ENCODE measurements around the gene KNTC1. TPM values are rescaled to one million over a fixed set of nuclear protein-coding genes. Genes with fewer than 3 reads are reported as not detected.

KNTC1 gene
- total and polyA plus RNA-seq, 2 of the 13 experiments (the other 11 are each of a cell fraction or from before 2014, with no cell fraction given): 45.1 to 57.6 TPM

DNA sequence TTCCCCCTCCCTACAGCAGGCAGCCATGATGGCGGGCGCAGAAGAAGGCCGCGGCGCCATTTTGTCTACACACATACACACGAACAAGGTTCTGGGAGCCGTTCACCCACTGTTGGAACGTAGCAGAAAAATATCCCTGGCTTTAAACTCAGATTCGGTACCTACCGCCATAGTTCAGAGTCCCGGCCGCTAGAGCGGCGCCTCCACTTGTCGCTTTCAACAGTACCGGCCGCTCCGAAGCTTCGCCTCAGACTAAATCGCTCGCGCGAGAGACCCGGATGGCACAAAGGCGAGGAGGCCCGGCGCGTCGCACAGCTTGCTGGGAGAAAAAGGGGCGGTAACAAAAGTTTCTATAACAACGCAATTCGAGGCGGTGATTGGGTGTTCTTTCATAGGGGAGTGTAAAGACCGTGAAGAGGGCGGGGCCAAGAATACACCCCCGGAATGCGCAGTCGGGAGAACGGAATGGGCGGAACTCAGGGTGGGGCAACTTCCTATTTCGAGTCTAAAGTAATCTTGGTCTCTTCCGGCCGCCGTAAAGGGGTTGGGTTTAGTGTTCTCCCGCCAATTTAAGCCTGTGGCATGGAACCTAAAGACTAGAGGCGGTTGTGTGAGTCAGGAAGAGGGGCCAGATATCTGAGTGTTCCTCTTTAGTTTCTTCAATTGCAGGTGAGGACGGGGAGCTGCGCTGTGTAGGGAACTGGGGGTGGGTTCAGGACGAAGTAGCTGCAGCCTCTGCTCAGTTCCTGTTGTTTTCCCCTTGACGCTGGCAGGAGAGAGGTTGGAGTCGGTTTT is at the start of gene KNTC1, which contains the start of gene RSRC2 (continued):
- TF ChIP-seq, protein P1, sequence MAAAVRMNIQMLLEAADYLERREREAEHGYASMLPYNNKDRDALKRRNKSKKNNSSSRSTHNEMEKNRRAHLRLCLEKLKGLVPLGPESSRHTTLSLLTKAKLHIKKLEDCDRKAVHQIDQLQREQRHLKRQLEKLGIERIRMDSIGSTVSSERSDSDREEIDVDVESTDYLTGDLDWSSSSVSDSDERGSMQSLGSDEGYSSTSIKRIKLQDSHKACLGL (CRISPR knock-in tag; IDR thresholded peaks at IDR 0.05): peak; percentile 43; the same call in 1 of the 2 replicates
- TF ChIP-seq ZNF747 (CRISPR knock-in tag; IDR thresholded peaks at IDR 0.05; ENCODE audit: borderline replicate concordance): peak; percentile 56; the same call in 1 of the 2 replicates
- TF ChIP-seq POLR2A (IDR thresholded peaks at IDR 0.05; ENCODE audit: insufficient read depth in 1 of 2, low read depth in 2 of 2, low read length in 2 of 2): peak; percentile 81 to 99
- peak; percentile 41; the same call in 1 of the 2 replicates for TF ChIP-seq HCFC1 (IDR thresholded peaks at IDR 0.05; ENCODE audit: low read depth, low read length)
- TF ChIP-seq SMAD3 (CRISPR knock-in tag; IDR thresholded peaks at IDR 0.05): peak; percentile 58; the same call in 1 of the 2 replicates
- no peak for TF ChIP-seq ZNF138 (CRISPR knock-in tag; IDR thresholded peaks at IDR 0.05; ENCODE audit: low read depth)
- TF ChIP-seq, protein P2, sequence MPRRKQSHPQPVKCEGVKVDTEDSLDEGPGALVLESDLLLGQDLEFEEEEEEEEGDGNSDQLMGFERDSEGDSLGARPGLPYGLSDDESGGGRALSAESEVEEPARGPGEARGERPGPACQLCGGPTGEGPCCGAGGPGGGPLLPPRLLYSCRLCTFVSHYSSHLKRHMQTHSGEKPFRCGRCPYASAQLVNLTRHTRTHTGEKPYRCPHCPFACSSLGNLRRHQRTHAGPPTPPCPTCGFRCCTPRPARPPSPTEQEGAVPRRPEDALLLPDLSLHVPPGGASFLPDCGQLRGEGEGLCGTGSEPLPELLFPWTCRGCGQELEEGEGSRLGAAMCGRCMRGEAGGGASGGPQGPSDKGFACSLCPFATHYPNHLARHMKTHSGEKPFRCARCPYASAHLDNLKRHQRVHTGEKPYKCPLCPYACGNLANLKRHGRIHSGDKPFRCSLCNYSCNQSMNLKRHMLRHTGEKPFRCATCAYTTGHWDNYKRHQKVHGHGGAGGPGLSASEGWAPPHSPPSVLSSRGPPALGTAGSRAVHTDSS (CRISPR knock-in tag; conservative IDR thresholded peaks at IDR 0.05): no peak
- TF ChIP-seq RXRB (CRISPR knock-in tag; IDR thresholded peaks at IDR 0.05; ENCODE audit: borderline replicate concordance): 0 out of 2 replicates have a peak, but pooled peaks have one; percentile 6
- peak; percentile 66; the same call in 1 of the 2 replicates for TF ChIP-seq ZSCAN31 (CRISPR knock-in tag; IDR thresholded peaks at IDR 0.05; ENCODE audit: low read depth)
- no peak for TF ChIP-seq MZF1 (CRISPR knock-in tag; IDR thresholded peaks at IDR 0.05; ENCODE audit: borderline replicate concordance)
- peak; percentile 90; the same call in 1 of the 2 replicates for TF ChIP-seq TOPORS (CRISPR knock-in tag; IDR thresholded peaks at IDR 0.05)
- TF ChIP-seq, protein P3, sequence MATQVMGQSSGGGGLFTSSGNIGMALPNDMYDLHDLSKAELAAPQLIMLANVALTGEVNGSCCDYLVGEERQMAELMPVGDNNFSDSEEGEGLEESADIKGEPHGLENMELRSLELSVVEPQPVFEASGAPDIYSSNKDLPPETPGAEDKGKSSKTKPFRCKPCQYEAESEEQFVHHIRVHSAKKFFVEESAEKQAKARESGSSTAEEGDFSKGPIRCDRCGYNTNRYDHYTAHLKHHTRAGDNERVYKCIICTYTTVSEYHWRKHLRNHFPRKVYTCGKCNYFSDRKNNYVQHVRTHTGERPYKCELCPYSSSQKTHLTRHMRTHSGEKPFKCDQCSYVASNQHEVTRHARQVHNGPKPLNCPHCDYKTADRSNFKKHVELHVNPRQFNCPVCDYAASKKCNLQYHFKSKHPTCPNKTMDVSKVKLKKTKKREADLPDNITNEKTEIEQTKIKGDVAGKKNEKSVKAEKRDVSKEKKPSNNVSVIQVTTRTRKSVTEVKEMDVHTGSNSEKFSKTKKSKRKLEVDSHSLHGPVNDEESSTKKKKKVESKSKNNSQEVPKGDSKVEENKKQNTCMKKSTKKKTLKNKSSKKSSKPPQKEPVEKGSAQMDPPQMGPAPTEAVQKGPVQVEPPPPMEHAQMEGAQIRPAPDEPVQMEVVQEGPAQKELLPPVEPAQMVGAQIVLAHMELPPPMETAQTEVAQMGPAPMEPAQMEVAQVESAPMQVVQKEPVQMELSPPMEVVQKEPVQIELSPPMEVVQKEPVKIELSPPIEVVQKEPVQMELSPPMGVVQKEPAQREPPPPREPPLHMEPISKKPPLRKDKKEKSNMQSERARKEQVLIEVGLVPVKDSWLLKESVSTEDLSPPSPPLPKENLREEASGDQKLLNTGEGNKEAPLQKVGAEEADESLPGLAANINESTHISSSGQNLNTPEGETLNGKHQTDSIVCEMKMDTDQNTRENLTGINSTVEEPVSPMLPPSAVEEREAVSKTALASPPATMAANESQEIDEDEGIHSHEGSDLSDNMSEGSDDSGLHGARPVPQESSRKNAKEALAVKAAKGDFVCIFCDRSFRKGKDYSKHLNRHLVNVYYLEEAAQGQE (IDR thresholded peaks at IDR 0.05; ENCODE audit: borderline replicate concordance in 1 of 2, low read depth in 1 of 2, low read length in 2 of 2): no peak; a peak in 1 of 4 replicates
- peak; percentile 43; the same call in 1 of the 2 replicates for TF ChIP-seq KLF15 (CRISPR knock-in tag; IDR thresholded peaks at IDR 0.05; ENCODE audit: borderline replicate concordance)
- TF ChIP-seq MEF2D (CRISPR knock-in tag; IDR thresholded peaks at IDR 0.05): peak; percentile 84
- TF ChIP-seq TRIM24 (CRISPR knock-in tag; IDR thresholded peaks at IDR 0.05): no peak
- TF ChIP-seq, protein P4, sequence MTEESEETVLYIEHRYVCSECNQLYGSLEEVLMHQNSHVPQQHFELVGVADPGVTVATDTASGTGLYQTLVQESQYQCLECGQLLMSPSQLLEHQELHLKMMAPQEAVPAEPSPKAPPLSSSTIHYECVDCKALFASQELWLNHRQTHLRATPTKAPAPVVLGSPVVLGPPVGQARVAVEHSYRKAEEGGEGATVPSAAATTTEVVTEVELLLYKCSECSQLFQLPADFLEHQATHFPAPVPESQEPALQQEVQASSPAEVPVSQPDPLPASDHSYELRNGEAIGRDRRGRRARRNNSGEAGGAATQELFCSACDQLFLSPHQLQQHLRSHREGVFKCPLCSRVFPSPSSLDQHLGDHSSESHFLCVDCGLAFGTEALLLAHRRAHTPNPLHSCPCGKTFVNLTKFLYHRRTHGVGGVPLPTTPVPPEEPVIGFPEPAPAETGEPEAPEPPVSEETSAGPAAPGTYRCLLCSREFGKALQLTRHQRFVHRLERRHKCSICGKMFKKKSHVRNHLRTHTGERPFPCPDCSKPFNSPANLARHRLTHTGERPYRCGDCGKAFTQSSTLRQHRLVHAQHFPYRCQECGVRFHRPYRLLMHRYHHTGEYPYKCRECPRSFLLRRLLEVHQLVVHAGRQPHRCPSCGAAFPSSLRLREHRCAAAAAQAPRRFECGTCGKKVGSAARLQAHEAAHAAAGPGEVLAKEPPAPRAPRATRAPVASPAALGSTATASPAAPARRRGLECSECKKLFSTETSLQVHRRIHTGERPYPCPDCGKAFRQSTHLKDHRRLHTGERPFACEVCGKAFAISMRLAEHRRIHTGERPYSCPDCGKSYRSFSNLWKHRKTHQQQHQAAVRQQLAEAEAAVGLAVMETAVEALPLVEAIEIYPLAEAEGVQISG (CRISPR knock-in tag; IDR thresholded peaks at IDR 0.05): peak; percentile 81; the same call in 1 of the 2 replicates

Data from HepG2 (cell line).